Retina (tissue), 1 donor: Measurements from ENCODE around the gene GUCY1A1.
A peak's percentile ranks its signal among the peaks of the same experiment; 100 is the strongest.

ENCODE experiments used
- DNase-seq: peaks from one replicate; pipeline ENCODE4 v3.0.0-alpha.2; 2016

Gene GUCY1A1

DNA sequence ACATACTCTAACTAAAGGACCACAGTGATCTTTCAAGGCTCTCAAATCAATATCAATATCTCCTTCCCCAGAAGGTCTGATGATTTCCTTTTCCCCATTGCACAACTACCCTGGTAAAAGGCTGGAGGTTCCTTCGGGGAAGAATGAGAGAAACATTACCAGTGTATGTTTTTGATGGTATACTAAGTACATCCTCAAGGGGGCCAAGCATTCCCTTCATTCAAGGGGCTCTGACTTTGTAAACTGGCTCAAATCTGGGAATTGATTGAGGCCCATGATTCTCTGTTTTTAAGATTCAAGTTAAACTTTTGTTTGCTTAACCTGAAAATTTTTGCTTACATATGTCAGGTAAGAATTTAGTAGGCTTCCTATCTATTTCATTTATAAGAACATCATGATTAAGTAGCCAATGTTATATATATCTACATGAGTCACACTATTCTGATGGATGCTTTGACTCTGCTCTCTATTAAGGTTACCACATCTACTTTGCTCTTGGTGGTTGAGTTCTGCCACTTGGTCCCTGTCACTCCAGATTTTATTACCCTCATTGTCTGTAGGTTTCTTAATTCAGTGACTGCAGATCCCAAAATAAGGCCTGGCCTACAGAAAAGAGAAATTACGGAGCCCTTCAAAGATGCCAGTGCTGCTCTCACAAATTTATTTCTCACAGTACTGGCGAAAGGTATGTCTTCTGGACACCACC lies 75.8 kb downstream of the GUCY1A1 start:
- DNase-seq: no peak

- no peak for DNase-seq
Observed at GRCh38 chr4:155745984-155746383, 79.3 kb downstream of the GUCY1A1 start.

GRCh38 chr4:155748039-155748438 lies 81.4 kb downstream of the GUCY1A1 start:
- no peak for DNase-seq

GRCh38 chr4:155749041-155749440 lies 82.4 kb downstream of the GUCY1A1 start:
- no peak for DNase-seq

DNA sequence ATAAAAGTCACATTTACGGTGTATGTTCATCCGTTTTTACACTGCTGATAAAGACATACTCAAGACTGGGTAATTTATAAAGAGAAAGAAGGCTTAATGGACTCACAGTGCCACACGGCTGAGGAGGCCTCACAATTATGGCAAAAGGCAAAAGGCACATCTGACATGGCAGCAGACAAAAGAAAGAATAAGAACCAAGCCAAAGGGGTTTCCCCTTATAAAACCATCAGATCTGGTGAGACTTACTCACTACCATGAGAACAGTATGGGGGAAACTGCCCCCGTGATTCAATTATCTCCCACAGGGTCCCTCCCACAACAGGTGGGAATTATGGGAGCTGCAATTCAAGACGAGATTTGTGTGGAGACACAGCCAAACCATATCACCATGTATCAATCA lies 84.9 kb downstream of the GUCY1A1 start:
- no peak for DNase-seq

GRCh38 chr4:155757745-155758265 lies 91.2 kb downstream of the GUCY1A1 start:
- no peak for DNase-seq

DNA sequence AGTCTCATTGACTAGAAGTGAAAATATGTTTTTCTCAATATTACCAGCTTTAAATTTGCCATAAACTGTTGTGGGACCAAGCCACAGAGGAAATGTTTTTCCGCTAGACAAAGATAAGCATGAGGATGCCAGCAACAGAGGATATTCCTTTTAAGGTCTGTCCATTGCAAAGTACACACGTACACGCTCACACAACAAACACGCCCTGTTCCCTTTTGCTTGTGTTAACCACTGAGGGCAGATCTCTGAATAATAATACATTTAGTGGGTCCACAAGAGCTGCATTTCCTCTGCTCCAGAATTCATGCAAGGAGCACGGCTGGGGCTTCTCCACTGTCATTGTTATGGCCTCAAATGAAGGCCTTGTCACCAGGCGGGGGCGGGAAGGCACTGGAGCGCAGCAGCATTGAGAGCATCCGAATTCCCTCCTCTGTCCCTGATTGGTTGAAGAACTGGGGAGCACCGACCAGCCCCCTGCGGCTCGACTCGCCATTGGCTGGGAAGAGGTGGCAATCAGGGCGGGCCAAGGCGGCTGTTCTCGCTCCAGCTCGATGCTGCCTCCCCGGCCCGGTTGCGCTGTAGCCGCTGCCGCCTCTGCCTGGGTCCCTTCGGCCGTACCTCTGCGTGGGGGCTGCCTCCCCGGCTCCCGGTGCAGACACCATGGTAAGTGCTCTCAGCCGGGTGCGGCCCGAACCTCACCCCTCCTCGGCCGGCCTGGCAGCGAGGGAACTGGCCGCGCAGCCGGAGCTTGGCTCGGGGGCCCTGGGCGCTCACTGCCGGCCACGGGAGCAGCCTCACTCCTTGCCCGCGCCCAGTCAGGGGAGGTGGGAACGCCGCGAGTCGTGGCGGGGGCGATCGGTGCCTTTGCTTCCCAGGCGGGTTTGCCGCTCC lies 92.1 kb downstream of the GUCY1A1 start, which contains the start of gene GUCY1B1:
Gene GUCY1B1 (plus strand): TSS at position 541 of the 891 bp plus-strand sequence. CDS start 120 bp downstream, at position 661.
- DNase-seq: peak; percentile 95

GRCh38 chr4:155759372-155760252 lies 93.0 kb downstream of the GUCY1A1 start:
- peak; percentile 84 for DNase-seq

- DNase-seq: no peak
Observed at GRCh38 chr4:155761047-155761446, 94.4 kb downstream of the GUCY1A1 start.

- DNase-seq: no peak
Observed at GRCh38 chr4:155761916-155762315, 95.3 kb downstream of the GUCY1A1 start.

DNA sequence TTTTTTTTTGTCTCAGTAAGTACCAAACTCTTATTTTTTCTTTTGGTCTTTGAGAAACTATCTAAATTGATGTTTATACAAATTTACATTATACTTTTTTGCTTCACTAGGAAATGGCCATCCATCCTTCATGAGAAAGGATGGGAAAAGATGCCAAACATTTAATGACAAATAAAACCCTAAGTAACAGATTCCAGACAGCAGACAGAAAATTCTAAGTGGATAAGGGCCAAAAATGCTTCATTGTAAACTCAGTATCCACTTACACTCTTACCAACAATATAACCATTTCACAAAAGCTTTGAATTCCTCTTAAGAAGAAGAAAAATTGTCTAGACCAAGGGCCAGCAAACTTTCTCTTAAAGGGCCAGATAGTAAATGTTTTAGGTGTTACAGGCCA lies 95.7 kb downstream of the GUCY1A1 start:
- no peak for DNase-seq

DNA sequence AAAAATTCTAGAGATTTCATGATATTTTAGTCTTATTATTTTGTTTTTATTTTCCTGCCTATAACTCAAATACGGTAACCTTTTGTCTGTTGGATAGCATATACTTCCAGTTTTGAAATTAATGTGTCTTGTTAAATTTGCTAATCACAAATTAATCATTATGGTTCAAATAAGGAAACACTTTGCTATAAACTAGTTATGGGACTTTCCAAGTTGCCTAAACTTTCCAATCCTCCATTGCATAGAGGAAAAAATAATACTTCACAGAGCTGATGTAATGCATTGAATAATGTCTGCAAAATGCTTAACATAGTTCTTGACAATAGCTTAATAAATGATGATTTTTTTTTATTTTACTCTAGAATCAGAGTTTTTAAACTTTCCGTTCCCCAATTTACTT lies 96.9 kb downstream of the GUCY1A1 start:
- no peak for DNase-seq

- DNase-seq: no peak
Observed at GRCh38 chr4:155765149-155765548, 98.5 kb downstream of the GUCY1A1 start.

DNA sequence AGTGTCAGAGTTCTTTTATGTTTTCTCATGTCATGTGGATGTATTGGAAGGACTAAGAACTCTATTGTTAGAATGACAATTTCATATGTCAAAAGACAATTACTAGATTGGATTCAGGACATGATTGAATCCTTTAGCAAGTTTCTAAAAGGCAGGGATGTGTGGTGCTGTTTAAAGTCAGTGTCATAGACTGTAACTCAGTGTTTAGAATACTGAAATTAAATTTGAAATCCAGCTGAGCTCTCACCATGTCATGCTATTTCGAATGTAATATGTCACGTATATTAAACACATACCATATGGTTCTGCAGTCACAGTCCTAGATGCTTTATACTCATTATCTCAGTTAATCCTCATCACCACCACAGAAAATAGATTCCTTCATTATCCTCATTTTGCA lies 100.0 kb downstream of the GUCY1A1 start:
- DNase-seq: no peak

- DNase-seq: no peak
Observed at GRCh38 chr4:155768370-155768769, 101.7 kb downstream of the GUCY1A1 start.

DNA sequence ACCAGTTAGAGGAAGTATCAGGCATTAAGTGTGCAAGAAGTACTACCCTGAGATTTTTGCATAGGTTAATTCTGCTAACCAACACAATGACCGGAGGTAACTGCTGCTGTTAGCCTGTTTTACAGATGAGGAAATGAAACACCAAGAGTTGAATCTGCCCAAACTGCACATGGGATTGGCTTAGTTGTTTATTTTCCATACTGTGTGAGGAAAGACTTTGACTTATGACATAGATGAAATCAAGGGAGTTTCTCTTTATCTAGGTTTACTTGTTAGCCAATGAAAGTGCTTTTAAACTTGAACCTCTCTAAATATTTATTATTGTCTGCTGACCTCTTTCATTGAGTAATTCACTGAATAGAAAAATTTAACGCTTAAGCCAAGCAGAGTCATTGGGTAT lies 102.4 kb downstream of the GUCY1A1 start:
- DNase-seq: no peak

- no peak for DNase-seq
Observed at GRCh38 chr4:155772459-155773195, 106.0 kb downstream of the GUCY1A1 start.

DNA sequence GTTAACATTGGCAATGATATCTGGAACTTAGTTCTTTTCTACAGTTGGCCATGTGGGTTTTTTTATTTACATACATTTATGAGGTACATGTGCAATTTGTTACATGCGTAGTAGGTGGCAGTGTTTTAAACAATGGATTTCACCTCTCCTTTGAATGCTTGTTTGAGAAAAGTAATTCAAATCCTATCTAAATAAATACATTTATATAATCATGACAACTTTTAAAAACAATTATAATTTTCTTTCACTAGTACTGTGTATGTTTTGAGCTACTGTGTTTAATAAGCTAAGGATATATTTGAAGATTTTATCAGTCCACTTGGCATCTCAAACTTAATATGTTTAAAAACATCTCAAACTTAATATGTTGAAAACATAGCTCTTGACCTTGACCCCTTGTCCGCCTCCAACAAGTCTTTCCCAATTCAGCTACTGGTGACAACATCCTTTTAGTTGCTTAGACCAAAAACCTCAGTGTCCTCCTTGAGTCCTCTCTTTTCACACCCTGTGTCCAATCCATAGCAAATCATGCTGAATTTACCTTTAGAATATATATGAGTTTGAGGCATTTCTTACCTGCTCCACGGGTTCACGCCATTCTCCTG lies 106.7 kb downstream of the GUCY1A1 start:
- DNase-seq: no peak

- DNase-seq: no peak
Observed at GRCh38 chr4:155774033-155774432, 107.4 kb downstream of the GUCY1A1 start.

DNA sequence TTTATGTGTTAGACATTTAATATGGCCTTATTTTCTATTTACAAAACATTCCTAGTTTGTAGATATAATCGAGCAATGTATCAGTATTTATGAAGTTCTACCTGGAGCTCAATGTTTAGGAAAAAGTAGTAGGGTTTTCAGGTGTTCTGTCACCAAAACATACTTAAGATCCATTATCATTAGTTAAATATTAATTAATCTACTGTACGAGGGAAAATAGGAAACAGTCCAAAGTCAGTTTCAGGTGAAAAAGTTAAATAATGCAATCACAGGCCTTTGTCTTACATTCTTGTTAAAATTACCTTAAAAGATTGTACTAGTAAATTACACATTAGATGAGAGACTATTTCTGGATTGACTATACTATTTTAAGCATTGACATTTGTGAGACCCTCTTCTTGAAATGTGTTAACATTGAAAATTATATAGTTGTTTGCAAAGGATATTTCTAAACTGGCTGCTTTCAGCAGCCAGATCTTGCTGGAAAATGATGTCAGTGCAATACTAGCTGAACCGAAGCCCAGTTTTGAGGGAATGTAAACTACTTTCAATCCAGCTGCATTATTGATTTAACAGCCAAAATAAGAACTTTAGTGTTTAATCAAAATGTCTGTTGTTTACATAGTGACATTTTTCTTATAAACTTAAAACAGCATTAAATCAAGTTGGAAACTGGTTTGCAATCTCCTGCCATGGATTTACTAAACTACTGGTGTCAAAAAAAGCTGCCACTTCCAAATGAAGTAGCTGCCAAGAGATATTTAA lies 111.5 kb downstream of the GUCY1A1 start:
- DNase-seq: no peak

DNA sequence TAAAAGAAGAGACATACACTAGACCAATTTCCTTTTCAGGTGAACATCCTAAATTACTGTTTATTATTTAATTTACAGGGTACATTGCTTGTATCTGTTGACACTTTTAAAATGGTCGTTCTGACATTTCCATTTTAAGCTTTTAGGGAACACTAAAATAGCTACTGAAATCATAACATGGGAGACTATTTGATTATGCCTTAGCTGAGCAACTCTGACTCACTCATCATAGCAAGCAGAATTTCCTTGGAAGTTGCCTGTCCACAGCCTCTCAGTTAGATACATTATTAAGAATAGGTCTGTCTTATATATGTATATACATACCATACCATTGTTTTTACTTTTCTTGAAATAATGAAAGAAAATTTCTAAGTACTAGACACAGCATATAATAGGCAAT lies 114.1 kb downstream of the GUCY1A1 start:
- no peak for DNase-seq
